MV-4-11 (cell line): ENCODE measurements around the gene CELF5.

ENCODE experiments used
- DNase-seq: peaks from one replicate; lab custom pipeline; 2025; lab: John Stamatoyannopoulos, UW

CELF5 gene

DNA sequence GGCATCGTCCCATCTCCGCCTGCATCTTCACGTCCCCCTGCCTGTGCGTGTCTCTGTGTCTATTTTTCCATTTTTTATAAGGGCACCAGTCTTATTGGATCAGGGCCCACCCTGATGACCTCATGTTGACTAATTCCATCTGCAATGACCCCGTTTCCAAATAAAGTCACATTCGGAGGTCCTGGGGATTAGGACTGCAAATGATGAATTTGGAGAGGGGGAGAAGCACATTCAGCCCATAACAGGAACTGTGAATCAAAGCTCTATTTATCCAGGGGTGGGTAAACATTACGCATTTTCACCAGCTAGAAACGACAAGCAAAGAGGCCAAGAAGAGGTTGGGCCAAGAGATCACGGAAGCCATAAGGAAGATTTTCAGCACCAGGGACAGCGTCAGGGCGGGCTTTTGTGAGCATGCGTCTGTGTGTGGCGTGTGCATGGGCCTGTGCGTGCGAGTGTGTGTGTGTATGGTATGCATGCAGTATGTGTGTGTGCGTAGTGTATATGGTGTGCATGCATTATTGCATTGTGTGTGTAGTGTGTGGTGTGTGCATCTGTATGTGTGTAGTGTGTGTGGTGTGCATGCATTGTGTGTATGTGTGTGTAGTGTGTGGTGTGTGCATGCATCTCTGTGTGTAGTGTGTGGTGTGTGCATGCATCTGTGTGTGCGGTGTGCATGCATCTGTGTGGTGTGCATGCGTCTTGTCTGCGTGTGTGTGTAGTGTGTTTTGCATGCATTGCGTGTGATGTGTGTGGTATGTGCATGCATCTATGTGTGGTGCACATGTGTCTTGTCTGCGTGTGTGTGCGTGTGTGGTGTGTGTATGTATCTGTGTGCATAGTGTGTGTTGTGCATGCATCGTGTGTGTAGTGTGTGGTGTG, 19.6 kb downstream of the CELF5 start:
- peak; percentile 74 for DNase-seq

GRCh38 chr19:3245050-3245449, 20.6 kb downstream of the CELF5 start:
- DNase-seq: no peak

- DNase-seq: no peak
These were observed 24.4 kb downstream of the CELF5 start for GRCh38 chr19:3248728-3249326.

- DNase-seq: peak; percentile 18
These were observed 24.9 kb downstream of the CELF5 start for GRCh38 chr19:3249408-3249807.

DNA sequence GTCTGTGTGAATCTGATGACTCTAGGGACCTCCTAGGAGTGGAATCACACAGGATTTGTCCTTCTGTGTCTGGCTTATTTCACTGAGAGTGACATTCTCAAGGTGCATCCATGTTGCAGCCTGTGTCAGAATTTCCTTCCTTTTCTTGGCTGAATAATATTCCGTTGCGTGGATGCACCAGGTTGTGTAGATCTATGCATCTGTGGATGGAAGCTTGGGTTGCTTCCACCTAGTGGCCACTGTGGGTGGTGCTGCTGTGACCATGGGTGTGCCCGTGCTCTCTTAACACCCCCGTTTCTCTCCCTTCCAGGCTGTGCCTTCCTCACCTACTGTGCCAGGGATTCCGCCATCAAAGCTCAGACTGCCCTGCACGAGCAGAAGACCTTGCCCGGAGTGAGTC, 26.2 kb downstream of the CELF5 start:
- DNase-seq: peak; percentile 16

- no peak for DNase-seq
These were observed 26.8 kb downstream of the CELF5 start for GRCh38 chr19:3251229-3251628.

DNA sequence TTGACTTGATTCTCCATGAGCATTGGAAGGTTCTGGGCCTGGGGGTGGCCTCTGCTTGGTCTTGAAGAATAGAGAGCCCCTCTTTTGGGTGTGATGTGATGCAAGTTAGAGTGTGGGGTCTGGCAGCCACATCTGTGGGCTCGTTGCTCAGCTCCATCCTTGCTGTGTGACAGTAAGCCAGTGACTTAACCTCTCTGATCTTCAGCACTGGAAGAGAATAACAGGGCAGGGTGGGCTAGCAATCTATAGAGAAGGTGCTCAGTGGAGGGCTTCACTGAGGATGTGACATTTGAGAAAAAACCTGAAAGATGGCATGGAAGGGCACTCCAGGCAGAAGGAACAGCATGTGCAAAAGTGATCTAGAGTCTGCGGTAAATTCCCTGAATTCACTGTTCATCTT, 28.2 kb downstream of the CELF5 start:
- no peak for DNase-seq

DNA sequence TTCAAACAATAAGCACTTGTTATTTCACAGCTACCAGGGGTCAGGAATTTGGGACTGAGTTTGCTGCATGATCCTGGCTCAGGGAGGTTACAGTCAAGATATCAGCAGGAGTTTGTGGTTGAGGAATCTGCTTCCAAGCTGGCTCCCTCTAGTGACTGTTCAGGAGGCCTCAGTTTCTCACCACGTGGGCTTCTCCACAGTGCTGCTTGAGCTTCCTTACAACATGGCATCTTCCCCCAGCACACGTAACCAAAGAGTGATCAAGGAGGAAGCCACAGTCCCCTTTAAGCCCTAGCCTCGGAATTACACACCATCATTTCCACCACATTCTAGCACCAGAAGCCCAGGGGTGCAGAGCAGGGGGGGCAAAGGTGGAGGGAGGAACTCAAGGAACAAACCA, 28.8 kb downstream of the CELF5 start:
- DNase-seq: peak; percentile 13

DNA sequence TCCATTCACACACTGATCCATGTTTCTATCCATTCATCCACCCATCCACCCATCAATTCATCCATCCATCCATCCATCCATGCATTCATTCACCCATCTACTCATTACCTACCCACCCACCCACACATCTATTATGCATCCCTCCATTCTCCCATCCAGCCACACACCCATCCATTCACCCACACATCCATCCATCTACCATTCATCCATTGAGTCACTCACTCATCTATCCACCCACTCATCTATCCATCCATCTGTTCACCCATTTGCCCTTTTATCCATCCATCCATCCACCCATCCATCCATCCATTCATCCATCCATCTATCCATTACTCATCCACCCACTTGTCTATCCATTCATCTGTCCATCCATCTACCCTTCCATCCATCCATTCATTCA, 30.1 kb downstream of the CELF5 start:
- no peak for DNase-seq

- no peak for DNase-seq
These were observed 32.6 kb downstream of the CELF5 start for GRCh38 chr19:3257071-3257470.

DNA sequence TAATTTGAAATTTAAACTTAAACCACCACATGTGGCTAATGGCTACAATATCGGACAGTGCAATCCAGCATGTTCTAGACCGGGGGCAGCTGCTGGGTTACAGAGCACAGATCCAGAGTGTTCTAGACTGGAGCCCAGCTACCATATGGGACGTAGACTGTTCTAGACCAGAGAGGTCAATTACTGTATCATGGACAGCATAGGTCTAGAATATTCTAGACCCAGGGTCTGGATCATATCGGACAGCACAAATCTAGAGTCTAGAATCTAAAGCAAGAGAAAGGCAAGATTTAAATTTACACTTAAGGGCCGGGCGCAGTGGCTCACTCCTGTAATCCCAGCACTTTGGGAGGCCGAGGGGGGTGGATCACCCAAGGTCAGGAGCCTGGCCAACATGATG, 37.9 kb downstream of the CELF5 start:
- DNase-seq: no peak

DNA sequence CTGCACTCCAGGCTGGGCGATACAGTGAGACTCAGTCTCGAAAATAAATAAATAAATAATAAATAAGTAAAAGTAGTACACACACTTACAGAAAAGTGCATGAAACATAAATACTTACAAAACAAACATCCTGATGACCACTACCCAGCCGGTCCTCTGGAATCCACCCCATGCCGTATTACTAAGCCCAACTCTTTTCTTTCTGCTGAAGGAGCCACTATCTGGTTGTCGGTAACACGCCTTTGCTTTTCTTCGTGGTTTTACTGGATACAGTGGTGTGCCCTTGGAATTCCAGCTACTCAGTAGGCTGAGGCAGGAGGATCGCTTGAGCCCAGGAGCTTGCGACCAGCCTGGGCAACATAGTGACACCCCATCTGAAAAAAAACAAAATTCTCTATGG, 39.4 kb downstream of the CELF5 start:
- DNase-seq: no peak

DNA sequence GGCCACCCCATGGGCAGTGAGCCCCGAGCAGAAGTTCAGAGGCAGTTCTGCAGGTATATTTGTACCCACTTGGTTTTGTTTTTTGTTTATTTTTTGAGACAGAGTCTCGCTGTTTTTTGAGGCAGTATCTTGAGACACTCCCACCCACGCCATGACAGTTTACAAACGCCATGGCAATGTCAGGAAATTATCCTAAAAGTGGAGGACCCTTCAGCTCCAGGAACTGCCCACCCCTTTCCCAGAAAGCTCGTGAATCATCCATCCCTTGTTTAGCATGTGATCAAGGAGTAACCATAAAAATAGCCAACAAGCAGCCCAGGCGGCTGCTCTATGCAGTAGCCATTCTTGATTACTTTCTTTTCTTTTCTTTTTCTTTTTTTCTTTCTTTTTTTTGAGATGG, 41.0 kb downstream of the CELF5 start:
- no peak for DNase-seq

DNA sequence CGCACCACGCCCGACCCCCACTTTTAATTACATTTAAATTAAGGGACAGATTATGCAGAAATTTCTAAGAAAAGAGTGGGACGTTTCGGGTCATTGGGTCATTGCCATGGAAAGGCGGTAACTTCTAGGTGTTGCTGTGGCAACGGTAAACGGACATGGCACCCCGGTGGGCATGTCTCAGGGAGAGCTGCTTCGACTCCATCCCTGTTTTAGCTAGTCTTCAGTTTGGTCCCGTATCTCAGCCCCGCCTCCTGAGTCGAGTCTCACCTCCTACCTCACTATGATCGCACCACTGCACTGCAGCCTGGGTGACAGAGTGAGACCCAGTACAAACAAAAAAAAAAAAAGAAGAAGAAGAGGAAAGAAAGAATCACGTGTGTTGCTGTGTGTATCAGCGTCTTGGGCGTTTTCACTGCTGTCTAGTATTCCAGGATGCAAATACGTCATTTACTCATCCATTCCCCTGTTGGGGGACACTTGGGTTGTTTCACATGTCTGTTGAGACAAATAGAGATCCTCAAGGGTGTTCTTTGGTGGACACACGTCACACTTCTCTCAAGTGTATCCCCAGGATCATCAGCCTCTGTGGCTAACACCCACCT, 41.7 kb downstream of the CELF5 start:
- DNase-seq: no peak

DNA sequence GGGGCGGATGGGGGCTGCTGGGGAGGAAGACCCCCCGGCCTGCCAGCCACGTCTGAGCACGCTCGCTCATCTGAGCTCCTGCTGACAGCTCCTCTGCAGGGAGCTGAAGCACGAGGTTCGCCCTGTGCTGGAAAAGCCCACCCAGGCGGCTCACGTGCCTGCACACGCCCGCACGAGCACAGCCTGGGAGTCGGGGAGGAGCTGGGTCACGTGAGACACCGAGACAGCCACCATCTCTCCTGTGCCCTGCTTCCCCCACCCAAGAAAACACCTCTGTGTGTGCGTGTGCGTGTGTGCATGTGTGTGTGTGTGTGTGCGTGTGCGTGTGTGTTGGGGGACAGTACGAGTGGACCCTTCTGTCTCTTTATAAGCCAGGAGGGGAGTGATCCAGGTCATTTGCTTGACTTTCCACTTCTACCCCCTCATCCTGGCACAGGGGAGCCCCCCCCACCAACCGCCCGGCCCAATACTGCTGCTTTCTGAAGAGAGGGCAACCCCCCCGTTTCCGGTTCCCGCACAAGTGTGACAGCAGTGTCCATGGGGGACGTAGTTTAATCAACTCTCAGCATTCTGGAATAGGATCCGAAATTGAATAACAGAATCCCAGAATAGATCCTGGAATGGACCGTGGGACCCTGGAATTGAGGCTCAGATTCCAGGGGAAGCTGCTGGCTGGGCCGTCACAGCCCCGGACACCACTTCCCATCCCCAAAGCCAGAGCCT, 42.5 kb downstream of the CELF5 start:
- no peak for DNase-seq

- no peak for DNase-seq
These were observed 43.9 kb downstream of the CELF5 start for GRCh38 chr19:3268326-3268725.

DNA sequence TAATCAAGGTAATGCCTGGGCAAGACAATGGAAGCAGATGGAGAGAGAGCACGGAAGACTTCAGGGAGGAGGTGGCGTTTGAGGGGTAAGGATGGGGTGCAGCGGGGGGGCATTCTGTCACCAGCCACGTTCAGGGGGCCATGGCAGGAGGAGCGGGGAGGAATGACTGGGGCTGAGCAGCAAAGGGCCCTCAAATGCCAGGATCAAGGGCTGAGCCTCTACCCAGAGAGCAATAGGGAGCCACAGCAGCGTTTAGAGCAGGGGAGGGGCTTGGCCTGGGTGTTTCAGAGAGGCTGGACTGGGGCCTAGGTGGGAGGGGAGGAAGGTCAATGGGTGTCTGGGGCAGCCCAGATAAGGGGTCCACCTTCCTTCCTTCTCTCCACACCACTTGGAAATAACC, 44.3 kb downstream of the CELF5 start:
- no peak for DNase-seq

DNA sequence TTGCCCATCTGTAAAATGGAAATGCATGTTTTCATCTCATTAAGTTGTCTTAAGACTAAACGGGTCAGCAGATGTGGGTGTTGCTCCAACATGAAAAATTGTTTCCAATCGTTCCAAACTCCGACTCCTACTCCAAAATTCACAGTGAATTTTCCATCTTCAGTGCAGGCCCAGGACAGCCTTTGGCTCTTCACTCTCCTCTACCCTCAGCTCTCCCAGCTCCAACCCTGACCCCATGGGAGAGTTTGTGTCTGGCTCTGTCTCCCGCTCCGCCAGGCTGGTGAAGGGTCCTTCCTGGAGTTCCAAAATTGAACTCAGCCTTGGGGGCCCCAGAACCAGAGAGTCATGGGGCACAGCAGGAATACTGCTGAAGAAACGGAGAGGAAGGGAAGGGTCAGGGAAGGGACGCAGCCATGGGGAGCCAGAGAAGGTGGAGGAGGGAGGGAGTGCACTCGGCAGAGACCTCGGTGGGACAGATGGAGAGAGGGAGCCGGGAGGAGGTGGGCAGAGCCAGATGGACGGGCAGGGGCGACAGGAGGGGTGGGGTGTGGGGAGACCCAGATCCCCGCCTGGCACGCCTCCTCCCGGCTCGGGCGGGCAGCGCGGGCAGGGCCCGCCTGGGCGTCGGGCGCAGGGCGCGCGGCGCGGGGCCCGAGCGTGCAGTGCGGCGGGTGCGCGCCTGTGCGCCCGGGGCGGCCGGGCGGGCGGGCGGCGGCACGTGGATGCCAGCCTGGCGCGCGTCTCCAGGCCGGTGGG, 45.6 kb downstream of the CELF5 start:
- no peak for DNase-seq

- peak; percentile 73 for DNase-seq
These were observed 46.4 kb downstream of the CELF5 start for GRCh38 chr19:3270902-3271301.

DNA sequence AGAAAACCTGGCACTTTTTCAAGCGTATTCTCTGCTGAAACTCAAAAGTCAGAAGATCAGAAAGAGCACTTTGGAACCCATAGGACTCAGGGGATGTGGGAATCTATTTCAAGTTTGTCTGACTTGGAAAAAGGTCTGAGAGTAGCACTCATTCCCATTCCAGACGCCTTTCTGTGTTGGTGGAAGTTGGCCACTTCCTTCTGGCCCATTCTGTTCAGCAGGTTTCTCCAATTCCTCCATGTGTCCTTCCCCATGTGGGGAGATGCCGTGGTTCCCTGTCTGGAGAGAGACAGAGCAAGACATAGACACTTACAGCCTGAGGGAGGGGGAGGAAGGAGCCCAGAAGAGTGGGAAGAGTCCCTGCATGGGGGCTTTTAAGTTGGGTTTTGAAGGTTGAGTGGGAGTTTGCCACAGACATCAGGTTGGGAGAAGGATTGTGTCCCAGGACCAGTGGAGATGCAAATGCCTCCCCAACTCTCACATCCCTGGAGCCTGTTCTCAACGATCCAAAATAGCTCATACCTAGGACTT, 48.0 kb downstream of the CELF5 start:
- no peak for DNase-seq

DNA sequence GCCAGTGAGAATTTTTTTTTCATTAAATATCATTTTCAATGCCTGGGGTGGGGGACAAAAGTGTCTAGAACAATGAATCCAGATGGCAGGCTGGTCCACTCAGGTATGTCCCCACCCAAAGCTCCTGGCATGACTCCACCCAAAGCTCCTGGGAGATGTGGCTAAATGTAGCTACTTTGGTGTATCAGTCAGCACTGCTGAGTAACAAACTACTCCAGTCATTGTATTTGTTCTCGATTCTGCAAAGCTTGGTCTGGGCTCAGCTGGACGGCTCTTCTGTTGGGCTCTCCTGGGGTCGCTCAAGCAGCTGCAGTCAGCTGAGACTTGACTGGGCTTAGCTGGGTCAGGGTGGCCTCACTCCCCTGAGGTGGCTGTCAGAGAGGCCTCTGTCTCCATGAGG, 48.5 kb downstream of the CELF5 start:
- no peak for DNase-seq
